ENCODE results near the gene HP1BP3. TPM values are rescaled to one million over a fixed set of nuclear protein-coding genes. Genes with fewer than 3 reads are reported as not detected.

Gene HP1BP3
- total RNA-seq, 4 donors from 2014 or later: 221 to 322 (median 237) TPM

GRCh38 chr1:20698195-20698910 is 88.8 kb downstream of the HP1BP3 start:
- H3K4me3 ChIP-seq: no peak overlapping the region
- no peaks in the 10 kb centered on the region for H3K27me3 ChIP-seq
- no peak for TF ChIP-seq POLR2AphosphoS5 (IDR thresholded peaks at IDR 0.05)
- TF ChIP-seq EP300 (IDR thresholded peaks at IDR 0.05): no peak
- TF ChIP-seq POLR2A (IDR thresholded peaks at IDR 0.05): no peak
- TF ChIP-seq CTCF (IDR thresholded peaks at IDR 0.05): no peak
- 53 to 86% methylated on average over 1 to 8 of the region's 18 CpGs for WGBS, 2 donors (ENCODE audit: low coverage in 1 of 2)
- peaks cover 0 to 28% (median 0%) of the 10 kb centered on the region in 3 donors for H3K4me1 ChIP-seq
- no peak for ATAC-seq
- H3K27ac ChIP-seq: peak overlapping the region in 3 of 4 donors; percentile 89 to 94 (median 90)
- H3K36me3 ChIP-seq: no peaks in the 10 kb centered on the region
- no peaks in the 10 kb centered on the region for H3K9me3 ChIP-seq

- no peak overlapping the region for H3K4me3 ChIP-seq
Observed at GRCh38 chr1:20697563-20697962, 89.5 kb downstream of the HP1BP3 start.

GRCh38 chr1:20696397-20697333 is 90.4 kb downstream of the HP1BP3 start:
- Histone ChIP-seq H3K27me3 (no peaks in the 10 kb centered on the region), H3K4me3 (peak overlapping the region; percentile 62 to 69), H3K27ac (peak overlapping the region; percentile 50 to 94 (median 90)), H3K9me3 (peaks cover 0 to 7% (median 0%) of the 10 kb centered on the region in 3 donors), H3K36me3 (no peaks in the 10 kb centered on the region), H3K4me1 (peaks cover 0 to 28% (median 0%) of the 10 kb centered on the region in 3 donors)
- peak; percentile 94 for ATAC-seq
- 0 to 4% methylated on average over 5 to 10 of the region's 46 CpGs for WGBS, 2 donors (ENCODE audit: low coverage in 1 of 2)
- TF ChIP-seq POLR2A (IDR thresholded peaks at IDR 0.05) (no peak), CTCF (IDR thresholded peaks at IDR 0.05) (peak in 3 of 4 experiments; percentile 87 to 89 (median 89)), EP300 (IDR thresholded peaks at IDR 0.05) (no peak), POLR2AphosphoS5 (IDR thresholded peaks at IDR 0.05) (peak; percentile 21)

More at GRCh38 chr1:20697563-20697962, 89.5 kb downstream of the HP1BP3 start:
- H3K36me3 ChIP-seq: no peaks in the 10 kb centered on the region
- no peaks in the 10 kb centered on the region for H3K27me3 ChIP-seq
- ATAC-seq: no peak
- H3K9me3 ChIP-seq: no peaks in the 10 kb centered on the region
- no peak for TF ChIP-seq POLR2AphosphoS5 (IDR thresholded peaks at IDR 0.05)
- TF ChIP-seq EP300 (IDR thresholded peaks at IDR 0.05): no peak
- no peak for TF ChIP-seq POLR2A (IDR thresholded peaks at IDR 0.05)
- no peak for TF ChIP-seq CTCF (IDR thresholded peaks at IDR 0.05)
- peak overlapping the region in 3 of 4 donors; percentile 89 to 94 (median 90) for H3K27ac ChIP-seq
- 70 to 90% methylated on average over 2 to 4 of the region's 12 CpGs for WGBS, 2 donors (ENCODE audit: low coverage in 1 of 2)
- H3K4me1 ChIP-seq: peaks cover 0 to 28% (median 0%) of the 10 kb centered on the region in 3 donors

- no peak overlapping the region for H3K27ac ChIP-seq
- ATAC-seq: no peak
- H3K9me3 ChIP-seq: peaks cover 0 to 7% (median 0%) of the 10 kb centered on the region in 3 donors
- no peaks in the 10 kb centered on the region for H3K36me3 ChIP-seq
- TF ChIP-seq POLR2A (IDR thresholded peaks at IDR 0.05) (no peak), POLR2AphosphoS5 (IDR thresholded peaks at IDR 0.05) (no peak), CTCF (IDR thresholded peaks at IDR 0.05) (no peak), EP300 (IDR thresholded peaks at IDR 0.05) (no peak)
- H3K4me1 ChIP-seq: peaks cover 0 to 28% (median 0%) of the 10 kb centered on the region in 3 donors
- H3K4me3 ChIP-seq: no peak overlapping the region
- WGBS, 2 donors (ENCODE audit: low coverage in 1 of 2): 80 to 81% methylated on average over 9 to 10 of the region's 10 CpGs
- no peaks in the 10 kb centered on the region for H3K27me3 ChIP-seq
Observed at GRCh38 chr1:20695515-20695914, 91.6 kb downstream of the HP1BP3 start.

All from gastroesophageal sphincter (tissue), 4 donors.